Loucy (cell line): ENCODE data around the gene ZFPL1.

Source experiments
- H2AFZ ChIP-seq: fragments of 200-600 bp; sonication (generic); 2 replicates; pipeline ENCODE4 v1.6.0; 2016; ENCODE audit warnings: antibody characterized with exemption, mild to moderate bottlenecking, low read length, moderate library complexity
- H3F3A ChIP-seq: fragments of 200-600 bp; 2 replicates; pipeline ENCODE4 v1.6.0; 2016; ENCODE audit warnings: antibody characterized with exemption, low read depth, mild to moderate bottlenecking
- H3K27me3 ChIP-seq: fragments of 200-600 bp; sonication (generic); 2 replicates; pipeline ENCODE4 v1.6.1; 2014; ENCODE audit warnings: low read length, mild to moderate bottlenecking; ENCODE audit not compliant: insufficient read depth, poor library complexity, severe bottlenecking
- H3K36me3 ChIP-seq: fragments of 200-600 bp; sonication (generic); 2 replicates; pipeline ENCODE4 v1.6.1; 2016; ENCODE audit warnings: low read length; ENCODE audit not compliant: insufficient read depth
- H3K4me1 ChIP-seq: fragments of 200-600 bp; sonication (generic); 2 replicates; pipeline ENCODE4 v1.5.1; 2014; ENCODE audit warnings: low read length, mild to moderate bottlenecking; ENCODE audit not compliant: insufficient read depth, poor library complexity, severe bottlenecking
- H3K4me2 ChIP-seq: fragments of 200-600 bp; sonication (generic); 2 replicates; pipeline ENCODE4 v1.6.0; 2014; ENCODE audit warnings: antibody characterized with exemption, low read length, low read depth, mild to moderate bottlenecking; ENCODE audit not compliant: poor library complexity, severe bottlenecking
- H3K4me3 ChIP-seq: fragments of 200-600 bp; sonication (generic); 2 replicates; pipeline ENCODE4 v1.5.1; 2014; ENCODE audit warnings: low read length, mild to moderate bottlenecking, mixed read lengths; ENCODE audit not compliant: poor library complexity, severe bottlenecking
- H3K79me2 ChIP-seq: fragments of 200-600 bp; sonication (generic); 2 replicates; pipeline ENCODE4 v1.6.1; 2014; ENCODE audit warnings: low read length; ENCODE audit not compliant: insufficient read depth
- H3K9ac ChIP-seq: fragments of 200-600 bp; sonication (generic); 2 replicates; pipeline ENCODE4 v1.6.0; 2014; ENCODE audit warnings: mild to moderate bottlenecking, low read depth, low read length, moderate library complexity; ENCODE audit not compliant: poor library complexity, severe bottlenecking
- H3K9me2 ChIP-seq: fragments of 200-600 bp; sonication (generic); replicated peaks from 2 replicates; pipeline ENCODE4 v1.6.1; 2016; ENCODE audit warnings: low read depth, low read length, mixed read lengths
- H3K9me3 ChIP-seq: fragments of 200-600 bp; sonication (generic); 2 replicates; pipeline ENCODE4 v1.6.1; 2014; ENCODE audit warnings: mild to moderate bottlenecking, antibody characterized with exemption, low read length, low read depth; ENCODE audit not compliant: insufficient read depth
- H4K20me1 ChIP-seq: fragments of 200-600 bp; sonication (generic); 2 replicates; pipeline ENCODE4 v1.6.0; 2014; ENCODE audit warnings: antibody characterized with exemption, low read length, mild to moderate bottlenecking; ENCODE audit not compliant: insufficient read depth, poor library complexity, severe bottlenecking
- CTCF ChIP-seq: fragments of 200-600 bp; sonication (generic); conservative IDR thresholded peaks from 2 replicates; pipeline ENCODE4 v1.5.1; 2014; ENCODE audit warnings: mild to moderate bottlenecking, antibody characterized with exemption, low read length
- EZH2phosphoT487 ChIP-seq: fragments of 200-600 bp; IDR thresholded peaks from 2 replicates; pipeline ENCODE4 v1.6.1; 2018; ENCODE audit warnings: antibody characterized with exemption, mild to moderate bottlenecking, moderate library complexity, borderline replicate concordance

ZFPL1 gene

GRCh38 chr11:65063532-65063931 lies 20.5 kb upstream of the ZFPL1 start:
- H3K9me2 ChIP-seq = no peaks in the 10 kb centered on the region
- no peaks in the 10 kb centered on the region for H3K4me1 ChIP-seq
- H3K79me2 ChIP-seq = no peaks in the 10 kb centered on the region
- H2AFZ ChIP-seq = no peak overlapping the region
- no peaks in the 10 kb centered on the region for H3K9me3 ChIP-seq
- no peak for TF ChIP-seq CTCF
- TF ChIP-seq EZH2phosphoT487 = no peak
- H3K27me3 ChIP-seq = no peaks in the 10 kb centered on the region
- no peaks in the 10 kb centered on the region for H3F3A ChIP-seq
- H3K9ac ChIP-seq = no peak overlapping the region
- no peaks in the 10 kb centered on the region for H4K20me1 ChIP-seq
- H3K4me2 ChIP-seq = no peak overlapping the region
- no peaks in the 10 kb centered on the region for H3K36me3 ChIP-seq
- no peak overlapping the region for H3K4me3 ChIP-seq

- Histone ChIP-seq H4K20me1 (no peaks in the 10 kb centered on the region), H3K9ac (no peak overlapping the region), H3K4me2 (no peak overlapping the region), H3K79me2 (no peaks in the 10 kb centered on the region), H2AFZ (no peak overlapping the region), H3K9me3 (no peaks in the 10 kb centered on the region), H3K27me3 (no peaks in the 10 kb centered on the region), H3K36me3 (no peaks in the 10 kb centered on the region), H3K9me2 (no peaks in the 10 kb centered on the region), H3K4me3 (no peak overlapping the region), H3F3A (no peaks in the 10 kb centered on the region), H3K4me1 (no peaks in the 10 kb centered on the region)
- TF ChIP-seq CTCF = no peak
- no peak for TF ChIP-seq EZH2phosphoT487
Measured at GRCh38 chr11:65064847-65065240, 19.2 kb upstream of the ZFPL1 start.

- H3F3A ChIP-seq = no peaks in the 10 kb centered on the region
- H3K9me2 ChIP-seq = no peaks in the 10 kb centered on the region
- no peaks in the 10 kb centered on the region for H4K20me1 ChIP-seq
- H3K9ac ChIP-seq = no peak overlapping the region
- no peak overlapping the region for H3K4me2 ChIP-seq
- no peak overlapping the region for H2AFZ ChIP-seq
- no peaks in the 10 kb centered on the region for H3K27me3 ChIP-seq
- no peaks in the 10 kb centered on the region for H3K36me3 ChIP-seq
- TF ChIP-seq CTCF = no peak
- no peak for TF ChIP-seq EZH2phosphoT487
- no peaks in the 10 kb centered on the region for H3K79me2 ChIP-seq
- no peaks in the 10 kb centered on the region for H3K9me3 ChIP-seq
- H3K4me3 ChIP-seq = no peak overlapping the region
- H3K4me1 ChIP-seq = no peaks in the 10 kb centered on the region
Measured at GRCh38 chr11:65065851-65066250, 18.2 kb upstream of the ZFPL1 start.
